ENCODE results near the gene SPATS2.

DNA sequence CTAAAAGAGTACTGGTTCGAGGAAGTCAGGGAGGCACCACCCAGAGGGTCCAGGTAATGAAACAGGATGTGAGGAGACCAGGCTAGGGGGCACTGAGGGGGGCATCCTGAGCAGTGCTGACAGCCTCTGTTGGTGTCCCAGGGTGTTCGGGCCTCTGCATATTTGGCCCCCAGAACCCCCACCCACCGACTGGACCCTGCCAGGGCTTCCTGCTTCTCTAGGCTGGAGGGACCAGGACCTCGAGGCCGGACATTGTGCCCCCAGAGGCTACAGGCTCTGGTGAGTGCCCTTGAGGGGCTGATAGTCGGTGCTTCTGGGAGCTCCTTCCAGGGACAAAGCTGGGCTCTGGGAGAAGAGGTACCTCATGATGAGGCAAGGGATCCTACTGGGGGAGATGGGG, 41.7 kb upstream of the SPATS2 start:
- TF ChIP-seq POLR2AphosphoS5 (IDR thresholded peaks at IDR 0.05; ENCODE audit: low read depth, low read length) (no peak), SIN3A (IDR thresholded peaks at IDR 0.05; ENCODE audit: borderline replicate concordance, insufficient read depth, low read depth, low read length) (no peak), TCF7L2 (IDR thresholded peaks at IDR 0.05; ENCODE audit: low read depth, low read length) (no peak)
- TF ChIP-seq, protein P1, sequence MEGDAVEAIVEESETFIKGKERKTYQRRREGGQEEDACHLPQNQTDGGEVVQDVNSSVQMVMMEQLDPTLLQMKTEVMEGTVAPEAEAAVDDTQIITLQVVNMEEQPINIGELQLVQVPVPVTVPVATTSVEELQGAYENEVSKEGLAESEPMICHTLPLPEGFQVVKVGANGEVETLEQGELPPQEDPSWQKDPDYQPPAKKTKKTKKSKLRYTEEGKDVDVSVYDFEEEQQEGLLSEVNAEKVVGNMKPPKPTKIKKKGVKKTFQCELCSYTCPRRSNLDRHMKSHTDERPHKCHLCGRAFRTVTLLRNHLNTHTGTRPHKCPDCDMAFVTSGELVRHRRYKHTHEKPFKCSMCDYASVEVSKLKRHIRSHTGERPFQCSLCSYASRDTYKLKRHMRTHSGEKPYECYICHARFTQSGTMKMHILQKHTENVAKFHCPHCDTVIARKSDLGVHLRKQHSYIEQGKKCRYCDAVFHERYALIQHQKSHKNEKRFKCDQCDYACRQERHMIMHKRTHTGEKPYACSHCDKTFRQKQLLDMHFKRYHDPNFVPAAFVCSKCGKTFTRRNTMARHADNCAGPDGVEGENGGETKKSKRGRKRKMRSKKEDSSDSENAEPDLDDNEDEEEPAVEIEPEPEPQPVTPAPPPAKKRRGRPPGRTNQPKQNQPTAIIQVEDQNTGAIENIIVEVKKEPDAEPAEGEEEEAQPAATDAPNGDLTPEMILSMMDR (IDR thresholded peaks at IDR 0.05), result no peak

Measured in Panc1 (cell line).